Placental pericyte (primary cell): Measurements from ENCODE around the gene CLIP3. TPM values are rescaled to one million over a fixed set of nuclear protein-coding genes. Genes with fewer than 3 reads are reported as not detected.

Source experiments
- total RNA-seq: library from RNA; depleted of rRNA; stranded (reverse); fragments of >200 nt; gene quantifications from 2 replicates; pipeline ENCODE4 v1.2.3, GENCODE V29; 2012

Gene CLIP3, protein sequence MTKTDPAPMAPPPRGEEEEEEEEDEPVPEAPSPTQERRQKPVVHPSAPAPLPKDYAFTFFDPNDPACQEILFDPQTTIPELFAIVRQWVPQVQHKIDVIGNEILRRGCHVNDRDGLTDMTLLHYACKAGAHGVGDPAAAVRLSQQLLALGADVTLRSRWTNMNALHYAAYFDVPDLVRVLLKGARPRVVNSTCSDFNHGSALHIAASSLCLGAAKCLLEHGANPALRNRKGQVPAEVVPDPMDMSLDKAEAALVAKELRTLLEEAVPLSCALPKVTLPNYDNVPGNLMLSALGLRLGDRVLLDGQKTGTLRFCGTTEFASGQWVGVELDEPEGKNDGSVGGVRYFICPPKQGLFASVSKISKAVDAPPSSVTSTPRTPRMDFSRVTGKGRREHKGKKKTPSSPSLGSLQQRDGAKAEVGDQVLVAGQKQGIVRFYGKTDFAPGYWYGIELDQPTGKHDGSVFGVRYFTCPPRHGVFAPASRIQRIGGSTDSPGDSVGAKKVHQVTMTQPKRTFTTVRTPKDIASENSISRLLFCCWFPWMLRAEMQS
- total RNA-seq = 7.0 and 22.8 TPM in 2 replicates

DNA sequence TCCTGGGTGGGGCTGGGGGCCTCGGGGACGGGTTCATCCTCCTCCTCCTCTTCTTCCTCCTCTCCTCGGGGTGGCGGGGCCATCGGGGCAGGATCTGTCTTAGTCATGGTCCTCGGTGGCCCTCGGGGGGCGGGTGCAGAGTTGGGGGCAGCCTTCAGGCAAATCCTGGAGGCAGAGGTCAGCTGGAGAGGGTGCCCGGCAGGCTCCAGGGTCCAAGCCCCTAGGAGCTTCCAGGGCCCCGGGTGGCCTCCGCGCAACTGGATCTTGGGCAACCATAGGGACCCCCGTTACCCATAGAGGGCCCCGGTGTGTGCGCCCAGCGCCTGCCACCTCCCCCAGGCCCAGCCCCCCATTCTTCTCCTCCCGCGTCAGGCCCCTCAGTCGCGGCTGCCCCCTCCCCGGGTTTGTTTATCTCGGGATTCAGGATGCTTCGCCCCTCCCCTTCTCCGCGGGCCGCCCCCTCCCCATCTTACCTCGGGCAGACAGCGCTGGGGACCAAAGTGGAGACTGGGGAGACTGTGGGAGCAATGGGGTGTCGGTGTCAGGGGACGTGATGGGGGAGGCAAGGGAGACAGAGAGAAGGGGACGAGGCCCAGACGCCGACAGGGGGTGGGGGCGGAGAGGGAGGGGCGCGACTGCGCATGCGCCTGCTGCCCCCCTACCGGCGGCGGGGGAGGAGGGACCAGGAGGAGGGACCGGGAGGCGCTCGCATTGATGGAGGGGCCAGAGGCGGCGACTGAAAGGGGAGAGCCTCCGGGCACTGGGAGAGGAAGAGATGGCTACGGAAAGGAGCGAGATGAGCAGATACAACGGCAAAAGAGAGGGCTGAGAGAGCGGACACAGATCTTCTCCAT, at the start of gene CLIP3:
Gene CLIP3, minus strand, starts transcription at position 623 of the 854 bp plus-strand sequence. Its CDS starts 516 bp downstream, at position 107.

GRCh38 chr19:36054733-36055686, 22.3 kb upstream of the CLIP3 start, which contains the start of gene WDR62:
Gene WDR62, plus strand, starts transcription at chr19:36054897. Its CDS starts 75 bp downstream, at chr19:36054972.

DNA sequence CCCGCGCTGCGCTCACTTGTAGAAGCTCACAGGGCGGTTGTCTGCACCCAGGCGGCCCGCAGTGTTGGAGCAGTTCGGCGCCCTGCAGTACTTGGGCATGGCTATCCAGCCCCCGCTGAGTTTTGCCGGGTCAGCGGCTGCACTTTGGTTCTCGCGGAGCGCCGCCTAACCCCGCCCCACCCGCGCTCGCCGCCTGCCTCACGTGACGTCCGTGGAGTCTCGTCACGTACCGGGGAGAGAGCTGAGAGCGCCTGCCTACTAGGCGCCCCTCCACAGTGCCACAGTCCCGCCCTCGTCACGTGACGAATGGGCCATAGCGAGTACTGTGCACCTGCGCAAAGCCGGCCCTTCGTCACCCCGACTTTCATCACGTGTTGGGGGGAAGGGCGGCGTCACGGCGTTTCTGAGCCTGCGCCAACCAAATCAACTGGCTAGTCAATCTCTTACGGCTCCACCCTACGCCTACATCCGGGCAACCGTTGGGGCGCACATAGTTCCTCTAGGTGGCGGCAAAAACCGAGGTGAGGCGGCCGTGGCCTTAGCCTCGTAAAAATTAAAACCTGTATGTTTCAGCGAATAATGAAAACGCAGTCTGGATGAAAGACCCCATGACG, 21.6 kb upstream of the CLIP3 start, which contains the start of gene THAP8:
Gene THAP8, minus strand, starts transcription at position 167 of the 614 bp plus-strand sequence. Its CDS starts 68 bp downstream, at position 99.

GRCh38 chr19:36014012-36014924, 18.4 kb downstream of the CLIP3 start, which contains the start of gene ALKBH6:
Gene ALKBH6, minus strand, starts transcription at chr19:36014213. Its CDS starts 816 bp downstream, at chr19:36013397.

GRCh38 chr19:36008336-36008978, 24.2 kb downstream of the CLIP3 start, which contains the start of gene SYNE4:
Gene SYNE4, minus strand, starts transcription at chr19:36008813. Its CDS starts 132 bp downstream, at chr19:36008681.

DNA sequence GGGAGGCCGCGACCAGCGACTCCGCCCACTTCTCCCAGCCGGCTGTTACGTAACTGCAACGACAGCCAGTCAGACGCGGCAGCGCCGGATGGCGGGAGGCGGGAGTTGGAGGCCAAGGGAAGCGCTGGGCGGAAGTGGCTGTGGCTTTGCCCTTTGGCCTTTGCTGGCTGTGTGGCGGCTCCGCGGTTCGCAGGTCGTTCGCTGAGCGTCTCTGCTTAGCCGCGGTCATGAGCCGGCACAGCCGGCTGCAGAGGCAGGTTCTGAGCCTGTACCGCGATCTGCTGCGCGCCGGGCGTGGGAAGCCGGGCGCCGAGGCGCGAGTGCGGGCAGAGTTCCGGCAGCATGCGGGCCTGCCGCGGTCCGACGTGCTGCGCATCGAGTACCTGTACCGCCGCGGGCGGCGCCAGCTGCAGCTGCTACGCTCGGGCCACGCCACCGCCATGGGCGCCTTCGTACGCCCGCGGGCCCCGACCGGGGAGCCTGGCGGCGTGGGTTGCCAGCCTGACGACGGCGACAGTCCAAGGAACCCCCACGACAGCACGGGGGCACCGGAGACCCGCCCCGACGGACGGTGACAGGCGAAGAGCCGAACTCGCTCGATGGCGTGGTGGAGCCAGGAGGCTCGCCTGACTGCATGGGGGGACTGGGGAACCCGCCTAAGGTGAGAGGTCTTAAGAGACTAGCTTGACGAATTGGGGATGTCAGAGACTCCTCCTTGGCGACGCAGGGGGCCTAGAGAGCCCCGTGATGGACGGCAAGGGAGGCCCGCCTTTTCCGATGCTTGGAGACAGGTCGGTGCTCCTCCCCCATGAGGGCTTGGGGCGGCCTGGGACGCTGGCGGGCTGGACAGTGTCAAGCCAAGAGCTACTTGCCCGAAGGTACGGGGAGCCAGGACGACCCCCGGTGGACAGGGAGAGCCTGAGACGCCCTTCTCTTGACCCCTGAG, 37.4 kb downstream of the CLIP3 start, which contains the start of gene SDHAF1:
Gene SDHAF1, plus strand, starts transcription at position 141 of the 946 bp plus-strand sequence. Its CDS starts 87 bp downstream, at position 228.

Other genes starting within 250 kb of the CLIP3 start
- not detected in 2 replicates for gene PRODH2, start 220.0 kb downstream of the CLIP3 start, total RNA-seq
- gene NPHS1, start 180.4 kb downstream of the CLIP3 start, total RNA-seq = not detected in 2 replicates
- gene KIRREL2, start 176.0 kb downstream of the CLIP3 start, total RNA-seq = not detected in 2 replicates
- gene APLP1, start 164.3 kb downstream of the CLIP3 start, total RNA-seq = 2.0 and 2.1 TPM in 2 replicates
- gene NFKBID, start 132.3 kb downstream of the CLIP3 start, total RNA-seq = 5.3 and 6.4 TPM in 2 replicates
- 0.44 and 0.86 TPM in 2 replicates for gene HCST, start 130.3 kb downstream of the CLIP3 start, total RNA-seq
- not detected in 2 replicates for gene TYROBP, start 124.6 kb downstream of the CLIP3 start, total RNA-seq
- gene LRFN3, start 96.5 kb downstream of the CLIP3 start, total RNA-seq = 5.3 and 7.2 TPM in 2 replicates
- gene SDHAF1, start 37.7 kb downstream of the CLIP3 start, total RNA-seq = 12.0 and 17.3 TPM in 2 replicates
- gene SYNE4, start 24.1 kb downstream of the CLIP3 start, total RNA-seq = 0.14 TPM in 1 of 2 replicates, not detected in the other
- gene ALKBH6, start 18.7 kb downstream of the CLIP3 start, total RNA-seq = 14.0 and 20.2 TPM in 2 replicates
- 2.6 and 3.1 TPM in 2 replicates for gene THAP8, start 21.4 kb upstream of the CLIP3 start, total RNA-seq
- 0.66 and 17.5 TPM in 2 replicates for gene WDR62, start 22.0 kb upstream of the CLIP3 start, total RNA-seq
- not detected in 2 replicates for gene OVOL3, start 78.3 kb upstream of the CLIP3 start, total RNA-seq
- gene POLR2I, start 82.0 kb upstream of the CLIP3 start, total RNA-seq = 25.9 and 34.1 TPM in 2 replicates
- gene TBCB, start 82.6 kb upstream of the CLIP3 start, total RNA-seq = 121 and 180 TPM in 2 replicates
- gene CAPNS1, start 107.2 kb upstream of the CLIP3 start, total RNA-seq = 238 and 293 TPM in 2 replicates
- 0.88 and 11.7 TPM in 2 replicates for gene COX7A1, start 119.6 kb upstream of the CLIP3 start, total RNA-seq
- gene ZNF565, start 181.8 kb upstream of the CLIP3 start, total RNA-seq = 2.4 and 3.4 TPM in 2 replicates
- 77.3 and 87.5 TPM in 2 replicates for gene ZNF146, start 182.2 kb upstream of the CLIP3 start, total RNA-seq